GM19455 (cell line): ENCODE measurements around the gene POLR2F.

Experiments used
- ATAC-seq: cut with Tn5 transposase; IDR thresholded peaks from one replicate; pipeline ENCODE4 v1.9.1; 2021; ENCODE audit not compliant: unreplicated experiment

POLR2F gene

DNA sequence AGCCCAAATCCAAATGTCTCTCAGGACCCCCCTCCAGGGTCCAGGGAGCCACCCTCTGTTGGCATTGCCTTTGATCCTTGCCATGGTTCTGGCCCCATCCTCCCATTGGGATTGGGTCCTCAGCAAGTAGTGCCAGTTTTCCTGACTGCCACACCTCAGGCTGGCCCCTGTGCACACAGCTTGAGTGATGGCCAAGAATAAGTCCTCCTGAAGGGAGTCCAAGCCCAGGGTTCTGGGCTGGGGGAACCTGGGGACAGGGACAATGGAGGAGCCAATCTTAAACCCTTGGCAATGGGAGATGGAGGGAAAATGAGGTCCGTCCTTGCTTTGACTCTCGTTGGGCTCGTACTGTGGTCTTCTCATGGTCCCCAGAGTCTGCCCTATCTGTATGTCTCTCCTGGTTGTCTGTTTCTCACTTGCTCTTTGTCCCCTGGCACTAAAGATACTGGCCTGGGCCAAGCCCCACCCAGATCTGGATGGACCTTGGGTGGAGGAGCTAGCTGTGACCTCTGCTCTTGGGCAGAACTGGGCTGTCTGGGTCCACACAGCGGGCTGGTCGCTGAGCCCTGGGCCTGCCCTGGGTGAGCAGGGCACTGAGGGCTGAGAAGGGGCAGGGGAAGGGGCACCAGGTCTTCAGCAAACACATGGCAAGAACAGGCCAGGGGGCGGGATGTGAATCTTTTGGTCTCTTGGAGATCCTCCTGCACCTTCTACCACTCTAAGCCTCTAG, 27.9 kb downstream of the POLR2F start:
- no peak for ATAC-seq

DNA sequence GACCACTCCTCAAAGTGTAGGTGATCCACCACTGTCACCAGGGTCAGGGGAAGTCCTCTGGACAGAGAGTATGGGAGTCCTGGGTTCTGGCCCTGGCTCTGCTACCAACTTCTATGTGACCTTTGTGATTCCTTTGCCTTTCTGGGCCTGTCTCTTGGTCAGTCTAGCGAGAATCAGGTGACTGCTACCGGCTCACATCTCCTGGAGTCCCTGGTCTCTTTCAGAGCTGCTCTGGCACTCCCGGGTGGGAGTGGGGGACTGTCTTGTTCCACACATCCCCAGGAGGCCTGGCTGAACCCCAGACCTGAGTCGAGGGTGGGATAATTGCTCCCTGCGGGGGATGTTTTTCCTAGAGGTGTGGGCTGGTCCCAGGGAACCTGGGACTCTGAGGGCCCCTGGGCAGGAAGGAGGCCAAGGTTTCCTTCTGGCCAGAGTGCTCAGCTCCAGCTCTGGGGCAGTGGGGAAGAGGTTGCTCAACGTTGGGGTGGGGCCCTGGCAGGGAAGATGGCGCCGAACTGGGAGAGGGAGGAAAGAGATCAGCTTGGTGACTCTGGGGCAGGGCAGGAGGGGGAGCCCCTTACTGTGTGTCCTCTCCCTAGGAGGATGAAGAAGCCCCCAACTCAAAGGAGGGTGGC, 28.8 kb downstream of the POLR2F start:
- ATAC-seq: no peak

DNA sequence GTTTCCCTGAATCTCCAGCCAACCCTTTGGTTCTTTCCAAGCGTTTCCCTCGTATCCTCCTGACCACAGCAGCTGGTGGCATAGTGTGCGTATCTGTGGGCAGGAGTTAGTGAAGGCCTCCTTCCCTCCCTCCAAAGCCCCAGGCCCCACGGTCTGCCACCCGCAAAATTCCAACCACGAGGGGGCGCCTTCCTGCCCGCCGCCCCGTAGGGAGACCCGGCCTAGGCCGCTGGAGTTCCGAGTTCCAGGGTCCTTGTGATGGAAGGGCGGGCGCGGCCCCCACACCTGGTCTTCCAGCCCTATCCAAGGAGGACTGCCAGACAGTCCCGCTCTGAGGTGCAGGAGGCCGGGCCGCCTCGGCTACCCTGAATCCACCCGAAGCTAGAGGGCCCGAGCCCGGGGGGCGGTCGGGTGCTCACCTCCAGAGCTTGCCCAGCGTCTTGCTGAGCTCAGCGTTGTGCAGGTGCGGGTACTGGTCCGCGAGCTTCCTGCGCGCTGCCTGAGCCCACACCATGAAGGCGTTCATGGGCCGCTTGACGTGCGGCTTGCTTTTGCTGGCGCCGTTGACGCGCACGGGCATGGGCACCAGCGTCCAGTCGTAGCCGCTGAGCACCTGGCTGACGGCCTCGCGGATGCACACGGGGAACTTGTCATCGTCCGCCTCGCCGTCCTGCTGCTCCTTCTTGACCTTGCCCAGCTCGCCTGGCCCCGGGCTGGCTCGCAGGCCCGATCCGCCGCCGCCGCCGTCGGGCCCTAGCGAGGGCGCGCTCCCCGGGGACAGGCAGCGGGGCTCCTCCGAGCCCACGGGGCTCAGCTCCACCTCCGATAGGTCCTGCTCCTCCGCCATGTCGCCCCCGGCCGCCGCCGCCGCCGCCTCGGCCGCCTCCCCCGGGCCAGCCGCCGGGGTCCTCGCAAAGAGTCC, 29.7 kb downstream of the POLR2F start:
- no peak for ATAC-seq

DNA sequence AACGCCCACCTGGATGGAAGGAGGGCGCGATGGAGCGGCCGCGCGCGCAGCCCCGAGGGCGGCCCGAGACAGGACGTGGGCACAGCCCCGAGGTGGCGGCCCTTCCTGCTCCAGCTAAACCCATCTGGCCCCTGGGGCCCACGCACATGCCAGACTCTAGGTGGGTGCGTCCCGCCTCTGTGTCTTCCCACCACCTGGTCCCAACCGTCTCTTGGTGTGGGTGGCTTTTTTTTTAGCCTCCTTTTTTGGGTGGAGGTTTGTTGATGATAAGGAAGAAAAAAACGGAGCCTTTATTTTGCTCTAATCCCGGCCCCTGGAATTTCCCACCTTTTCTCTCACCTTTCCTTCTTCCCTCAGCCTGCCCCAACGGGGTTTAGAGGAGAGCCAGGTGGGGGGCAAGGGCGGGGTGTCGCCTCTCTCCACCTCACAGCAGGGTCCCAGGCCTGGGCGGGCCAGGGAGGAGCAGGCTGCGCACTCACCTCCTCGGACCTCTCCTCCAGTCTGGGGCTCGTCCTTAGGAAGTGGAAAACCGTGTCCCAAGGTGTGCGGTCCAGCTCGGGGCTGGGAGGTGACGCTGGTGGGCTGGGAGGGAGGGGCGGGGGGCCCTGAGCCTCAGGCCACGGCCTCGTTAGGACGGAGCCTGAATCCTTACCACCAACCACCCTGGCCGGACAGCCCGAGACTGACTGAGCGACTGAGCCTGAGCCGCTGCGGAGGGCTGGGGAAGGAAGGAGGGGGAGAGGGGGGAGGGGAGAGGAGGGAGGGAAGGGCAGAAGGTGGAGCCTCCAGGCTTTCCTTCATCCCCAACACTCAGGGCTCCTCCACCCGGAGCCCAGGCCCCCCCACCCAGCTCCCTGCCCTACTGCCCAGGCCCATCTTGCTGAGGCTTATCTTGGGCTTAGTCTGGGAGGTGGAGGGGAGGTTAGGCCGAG, 30.6 kb downstream of the POLR2F start, which contains the start of gene SOX10:
SOX10 (minus strand) TSS at position 696 of the 932 bp plus-strand sequence. CDS start 771 bp downstream, outside the sequence.
- no peak for ATAC-seq

DNA sequence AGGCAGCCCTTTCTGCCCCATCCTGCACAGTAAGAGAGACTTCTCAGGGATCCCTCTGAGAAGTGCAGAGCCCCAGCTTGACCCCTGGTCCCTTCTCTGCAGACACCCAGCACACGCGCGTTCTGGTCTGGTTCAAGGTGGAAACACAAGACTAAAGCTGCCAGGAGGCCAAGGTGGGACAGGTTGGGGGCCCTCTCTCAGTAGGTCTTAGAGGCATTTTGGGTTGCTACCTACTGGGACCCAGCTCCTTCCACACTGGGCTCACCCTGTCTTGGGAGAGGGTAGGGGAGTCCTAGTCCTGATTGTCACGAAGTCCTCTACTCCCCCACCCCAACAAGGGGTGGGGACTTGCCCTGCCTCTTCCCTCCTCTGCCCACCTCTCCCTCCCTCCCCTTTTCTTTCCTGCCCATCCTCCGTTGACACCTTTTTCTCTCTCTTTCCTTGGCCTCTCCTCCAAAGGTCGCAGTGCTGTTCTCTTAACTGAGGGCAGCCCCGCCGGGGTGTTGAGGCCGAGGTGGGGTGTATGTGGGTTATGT, 31.6 kb downstream of the POLR2F start:
- no peak for ATAC-seq

DNA sequence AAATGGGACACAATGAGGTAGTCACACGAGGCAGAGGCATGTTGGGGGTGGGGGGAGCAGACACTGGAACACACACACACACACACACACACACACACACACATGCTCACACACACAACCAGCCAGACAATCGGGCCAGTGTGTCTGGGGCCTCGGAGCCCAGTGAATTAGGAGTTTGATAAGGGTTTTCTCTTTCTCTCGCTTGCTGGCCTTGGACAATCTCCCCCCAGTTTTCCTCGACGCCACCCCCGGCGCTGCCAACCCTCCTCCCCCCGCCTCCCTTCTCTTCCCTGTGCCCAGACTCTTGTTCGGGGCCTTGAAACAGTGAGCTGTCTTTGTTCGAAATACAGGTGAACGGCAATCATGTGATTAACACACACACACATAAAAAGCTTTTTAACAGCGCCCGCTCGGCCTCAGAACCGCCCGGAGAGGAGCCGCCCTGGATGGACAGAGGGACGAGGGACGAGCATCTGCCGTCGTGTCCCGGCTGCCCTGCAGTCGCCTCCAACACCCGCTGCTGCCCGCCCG, 32.3 kb downstream of the POLR2F start:
- no peak for ATAC-seq

DNA sequence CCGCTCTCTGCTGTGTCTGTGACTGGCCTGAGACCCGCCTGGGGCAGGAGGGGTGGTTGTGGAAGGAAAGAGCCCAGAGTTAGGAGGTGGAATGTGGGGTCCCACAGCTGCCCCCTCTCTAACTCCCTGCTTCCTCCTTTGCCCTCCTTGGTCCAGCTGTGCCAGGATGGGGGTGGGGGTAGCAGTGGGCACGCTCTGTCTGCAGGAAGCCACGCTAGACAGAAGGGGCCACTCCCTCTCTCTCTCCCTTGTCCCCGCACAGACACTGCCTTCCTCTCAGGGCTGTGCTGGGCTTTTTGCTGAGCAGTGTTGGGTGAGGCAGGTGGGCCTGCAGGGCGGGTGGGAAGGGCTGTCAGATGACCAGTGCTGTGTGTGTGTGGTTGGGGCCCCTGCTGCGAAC, 32.9 kb downstream of the POLR2F start:
- ATAC-seq: no peak

DNA sequence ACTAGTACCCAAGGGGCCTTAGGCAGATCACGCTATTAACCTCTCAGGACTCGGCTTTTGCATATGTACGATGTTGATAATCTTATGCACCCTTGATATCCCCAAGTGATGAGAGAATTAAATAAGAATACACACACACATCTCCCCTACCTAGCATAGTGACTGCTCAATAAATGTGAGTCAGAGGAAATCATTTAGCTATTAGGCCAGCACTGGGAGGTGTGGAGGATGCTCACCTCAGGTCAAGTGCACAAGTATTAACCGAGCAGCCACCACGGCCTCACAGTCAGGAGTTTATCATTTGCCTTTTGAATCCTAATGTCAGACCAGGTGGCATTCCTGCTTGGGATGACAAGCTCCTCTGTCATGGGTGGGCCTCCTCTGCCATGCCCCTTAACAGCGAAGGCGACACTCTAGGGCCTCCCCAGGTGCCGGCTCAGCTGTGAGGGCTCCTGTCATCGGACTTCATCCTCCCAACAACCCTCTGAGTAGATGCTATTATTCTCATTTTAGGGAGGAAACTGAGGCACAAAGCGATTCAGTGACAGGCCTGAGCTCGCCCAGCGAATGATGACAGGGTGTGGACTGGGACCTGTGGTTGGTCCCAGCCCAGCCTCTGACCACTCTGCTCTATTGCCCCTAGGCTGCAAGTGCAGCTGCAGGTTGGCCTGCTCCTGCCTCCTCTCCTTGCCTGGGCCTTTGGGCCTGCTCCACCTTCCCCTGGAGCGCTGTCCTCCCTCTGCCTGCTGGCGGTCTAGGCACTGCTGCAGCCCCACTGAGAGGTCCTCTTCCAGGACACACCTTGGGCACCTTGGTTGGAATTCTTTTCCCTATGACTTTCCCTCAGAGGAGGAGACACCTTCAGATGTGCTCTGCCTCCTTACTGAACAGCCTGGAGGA, 35.9 kb downstream of the POLR2F start:
- no peak for ATAC-seq

DNA sequence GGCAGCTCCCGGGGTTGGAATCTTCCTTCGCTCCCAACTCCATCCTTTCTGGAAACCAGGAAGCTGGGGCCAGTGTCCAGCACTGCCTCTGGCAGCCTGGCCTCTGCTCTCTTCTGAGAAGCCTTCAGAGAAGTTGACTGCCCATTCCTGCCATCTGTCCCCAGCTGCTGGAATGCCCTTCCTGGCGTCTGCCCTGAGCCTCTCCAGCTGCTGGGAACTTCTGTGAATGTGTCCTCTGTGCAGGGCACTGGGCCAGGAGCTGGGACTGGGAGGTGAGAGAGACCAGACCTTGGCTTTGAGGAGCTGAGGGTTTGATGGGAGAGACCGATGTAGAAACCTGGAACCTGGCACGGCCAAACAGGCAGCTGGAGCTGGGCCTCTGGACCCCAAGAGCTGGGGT, 36.8 kb downstream of the POLR2F start:
- ATAC-seq: no peak

DNA sequence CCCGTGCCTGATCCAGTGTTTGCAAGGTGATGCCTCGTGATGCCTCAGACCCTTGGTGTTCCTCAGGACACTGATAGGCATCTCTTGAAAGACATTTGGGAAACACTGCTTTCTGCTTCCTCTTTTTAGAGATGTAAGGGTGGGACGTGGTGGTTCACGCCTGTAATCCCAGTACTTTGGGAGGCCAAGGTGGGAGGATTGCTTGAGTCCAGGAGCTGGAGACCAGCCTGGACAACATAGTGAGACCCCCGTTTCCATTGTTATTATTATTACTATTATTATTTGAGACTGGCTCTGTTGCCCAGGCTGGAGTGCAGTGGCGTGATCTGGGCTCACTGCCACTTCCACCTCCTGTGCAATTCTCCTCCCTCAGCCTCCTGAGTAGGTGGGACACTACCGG, 37.4 kb downstream of the POLR2F start:
- ATAC-seq: no peak

DNA sequence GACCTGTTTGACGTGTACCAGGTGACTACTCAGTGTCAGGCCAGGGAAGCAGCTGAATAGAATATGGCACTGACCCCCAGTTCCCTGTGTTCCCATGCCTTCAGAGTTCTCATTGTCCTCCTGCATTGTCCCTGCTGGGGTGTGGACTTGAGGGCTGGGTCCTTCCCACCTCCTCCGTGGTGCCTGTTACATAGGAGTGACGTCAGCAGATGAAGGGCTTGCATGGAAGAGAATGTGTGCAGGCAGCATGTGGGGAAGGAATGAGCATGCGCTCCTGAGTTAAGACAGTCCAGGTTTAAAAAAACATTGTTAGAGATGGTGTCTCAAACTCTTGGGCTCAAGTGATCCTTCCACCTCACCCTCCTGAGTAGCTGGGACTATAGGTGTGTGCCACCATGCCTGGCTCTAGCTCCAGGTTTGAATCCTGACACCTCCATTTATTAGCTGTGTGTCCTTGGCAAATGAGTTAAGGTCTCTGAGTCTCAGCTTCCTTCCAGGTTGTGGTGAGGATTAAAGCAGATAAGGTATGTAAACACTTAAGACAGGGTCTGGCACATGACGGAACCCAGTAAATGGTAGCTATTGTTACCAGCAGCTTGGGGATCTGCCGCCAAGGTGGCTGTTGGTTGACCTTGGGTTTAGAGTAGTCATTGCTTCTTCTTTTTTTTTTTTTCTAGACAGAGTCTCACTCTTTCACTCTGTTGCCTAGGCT, 38.4 kb downstream of the POLR2F start:
- ATAC-seq: no peak

DNA sequence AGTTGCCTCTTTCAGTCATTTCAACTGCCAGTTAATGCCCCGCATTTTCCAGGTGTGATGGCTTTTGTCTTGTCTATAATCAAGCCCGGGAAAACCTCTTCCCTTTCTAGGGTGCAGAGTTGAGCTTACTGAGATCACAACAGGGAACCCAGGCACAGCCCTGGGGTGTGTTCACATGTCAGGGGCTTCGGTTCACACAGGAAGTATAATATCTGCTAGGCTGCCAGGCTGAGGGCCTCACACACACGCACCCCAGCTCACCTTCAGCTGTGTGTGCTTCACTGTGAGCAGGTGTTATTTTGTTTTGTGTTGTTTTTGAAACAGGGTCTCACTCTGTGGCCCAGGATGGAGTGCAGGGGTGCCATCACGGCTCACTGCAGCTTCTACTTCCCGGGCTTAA, 40.5 kb downstream of the POLR2F start:
- no peak for ATAC-seq

DNA sequence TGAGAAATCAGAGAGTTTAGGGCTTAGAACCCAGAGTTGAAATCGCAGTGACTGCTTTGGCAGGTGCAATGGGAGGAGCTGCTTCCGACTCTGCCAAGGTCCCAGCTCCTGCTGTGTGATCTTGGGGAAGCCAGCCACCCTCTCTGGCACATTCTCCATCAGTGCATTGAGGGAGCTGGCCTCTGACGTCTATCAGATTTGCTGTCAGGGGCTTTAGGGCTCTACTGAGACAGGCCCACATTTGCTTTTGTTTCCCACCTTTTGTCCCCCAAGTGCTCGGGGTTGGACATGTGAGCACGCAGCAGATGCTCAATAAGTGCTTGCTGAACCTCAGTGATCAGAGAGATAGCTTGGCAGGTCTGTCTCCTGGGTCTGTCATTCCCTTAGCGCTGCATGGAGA, 41.5 kb downstream of the POLR2F start:
- no peak for ATAC-seq

DNA sequence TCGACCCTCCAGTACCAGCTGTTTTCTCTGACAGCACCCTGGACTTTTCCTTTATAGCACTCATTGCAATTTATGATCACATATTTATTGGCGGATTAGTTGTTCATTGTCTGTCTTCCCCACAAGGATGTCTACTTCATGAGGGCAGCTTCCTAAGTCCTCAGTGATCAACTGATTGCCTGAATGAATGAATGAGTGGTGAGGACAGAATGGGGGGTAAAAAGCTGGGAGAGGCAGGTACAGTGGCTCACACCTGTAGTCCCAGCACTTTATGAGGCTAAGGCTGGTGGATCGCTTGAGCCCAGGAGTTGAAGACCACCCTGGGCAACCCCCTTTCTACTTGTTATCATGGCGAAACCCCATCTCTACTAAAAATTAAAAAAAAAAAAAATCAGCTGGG, 42.0 kb downstream of the POLR2F start:
- ATAC-seq: no peak

DNA sequence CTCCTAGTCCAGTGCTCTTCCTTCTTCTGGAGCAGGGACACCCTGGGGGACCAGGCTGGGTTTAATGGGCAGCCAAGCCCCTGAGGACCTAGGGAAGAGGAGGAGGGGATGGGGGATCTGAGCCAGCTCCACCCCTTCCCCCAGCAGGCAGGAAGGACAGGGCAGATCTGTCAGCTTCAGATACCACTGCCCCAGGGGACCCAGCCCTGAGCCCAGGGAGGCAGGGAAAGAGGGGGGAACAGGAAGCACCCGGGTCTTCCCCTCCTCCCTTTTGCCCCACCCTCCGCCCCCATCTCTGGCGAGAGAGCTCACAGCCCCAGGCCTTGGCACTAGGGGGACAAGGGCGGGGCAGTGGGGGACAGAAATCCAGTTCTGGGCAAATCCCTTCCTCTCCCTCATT, 42.6 kb downstream of the POLR2F start:
- no peak for ATAC-seq

DNA sequence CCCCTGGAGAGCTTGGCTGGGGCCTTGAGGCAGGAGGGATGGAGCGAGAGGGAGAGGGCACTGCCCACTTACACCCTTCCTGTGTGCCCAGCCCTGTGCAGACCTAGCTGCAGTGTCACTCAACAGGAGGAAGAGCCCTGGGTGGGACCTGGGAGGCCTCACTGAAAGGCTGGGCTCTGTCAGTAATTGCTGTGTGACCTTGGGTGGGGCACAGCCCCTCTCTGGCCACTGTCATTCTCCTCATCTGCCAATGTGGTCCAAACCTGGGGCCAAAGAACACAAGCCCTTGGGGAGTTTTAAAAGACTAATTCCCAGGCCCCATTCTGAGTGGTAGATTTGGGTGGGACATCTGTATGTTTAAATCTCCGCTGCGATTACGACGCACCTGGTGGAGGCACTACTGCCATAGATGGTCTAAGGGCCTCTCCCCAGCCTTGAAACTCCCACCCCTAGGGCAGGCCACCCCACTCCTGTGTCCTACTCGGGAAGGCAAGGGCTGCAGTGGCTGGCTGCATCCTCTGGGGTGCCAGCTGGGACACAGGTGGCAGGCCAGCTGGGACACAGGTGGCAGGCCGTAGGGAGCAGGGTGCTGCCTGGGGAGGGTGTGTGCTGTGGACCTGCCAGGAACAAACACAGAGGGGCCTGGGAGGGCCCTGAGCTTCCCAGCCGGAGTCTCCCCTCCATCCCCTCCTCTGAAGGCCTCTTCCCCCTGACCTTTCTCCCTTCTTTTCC, 43.2 kb downstream of the POLR2F start:
- ATAC-seq: no peak

DNA sequence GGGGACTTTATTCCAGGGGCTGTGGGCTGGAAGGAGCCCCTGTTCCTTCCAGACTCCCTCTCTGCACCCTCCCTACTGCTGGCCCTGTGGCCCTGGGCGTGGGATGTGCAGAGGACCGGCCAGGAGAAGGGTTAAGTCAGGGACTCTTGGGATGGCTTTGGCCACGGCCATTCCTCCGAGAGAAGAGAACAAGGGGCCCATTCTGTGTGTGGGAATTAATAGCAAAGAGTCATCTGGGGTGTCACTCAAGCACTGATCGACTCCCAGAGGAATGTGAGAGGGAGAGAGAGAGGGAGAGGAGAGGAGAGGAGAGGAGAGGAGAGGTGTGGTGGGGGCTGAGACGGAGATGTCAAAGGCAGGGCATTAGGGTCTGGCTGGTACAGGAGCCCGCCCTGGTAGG, 45.0 kb downstream of the POLR2F start:
- ATAC-seq: no peak

DNA sequence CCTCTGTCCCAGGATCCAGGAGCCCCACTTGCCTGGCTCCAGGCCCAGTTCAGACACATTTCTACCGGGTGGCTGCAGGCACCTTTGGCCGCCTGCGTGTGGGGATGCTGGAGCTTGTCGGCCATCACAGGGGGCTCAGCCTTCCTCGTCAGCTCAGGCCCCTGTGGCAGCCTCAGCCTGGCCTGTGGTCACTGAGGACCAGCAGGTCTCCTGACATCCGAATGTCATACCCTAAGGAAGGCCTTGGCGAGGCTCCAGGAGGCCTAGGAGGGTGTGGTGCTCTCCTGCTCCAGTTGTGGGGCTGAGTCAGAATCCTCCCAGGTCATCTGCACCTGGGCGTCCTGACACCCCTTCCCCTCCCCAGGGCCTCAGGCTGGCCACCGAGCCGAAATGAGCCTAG, 45.7 kb downstream of the POLR2F start:
- ATAC-seq: no peak
